HEK293T (cell line): ENCODE data around the gene SEPTIN11.

ENCODE experiments used
- CTCF ChIA-PET: fragments of 350-600 bp; formaldehyde crosslinking; extraction: SDS; loops from one replicate; lab custom pipeline; 2021; ENCODE audit warnings: antibody characterized with exemption, inconsistent platforms; lab: Yijun Ruan, JAX
- POLR2A ChIA-PET: fragments of 350-600 bp; formaldehyde crosslinking; extraction: SDS; loops from one replicate; lab custom pipeline; 2020; ENCODE audit warnings: antibody characterized with exemption, inconsistent platforms; lab: Yijun Ruan, JAX
- DNase-seq: peaks from one replicate; pipeline ENCODE4 v3.0.0; 2012; ENCODE audit warnings: mixed read lengths; ENCODE audit errors: extremely low spot score
- ARNT ChIP-seq: fragments of 450-650 bp; IDR thresholded peaks from 2 replicates; pipeline ENCODE4 v1.6.1; 2017; ENCODE audit warnings: mild to moderate bottlenecking
- BHLHE40 ChIP-seq: fragments of 450-650 bp; IDR thresholded peaks from 2 replicates; pipeline ENCODE4 v1.6.1; 2016; ENCODE audit warnings: mild to moderate bottlenecking, moderate library complexity, borderline replicate concordance
- CTBP1 ChIP-seq: fragments of 450-650 bp; IDR thresholded peaks from 2 replicates; pipeline ENCODE4 v1.6.1; 2016; ENCODE audit warnings: borderline replicate concordance
- ELF4 ChIP-seq: fragments of 450-650 bp; IDR thresholded peaks from 2 replicates; pipeline ENCODE4 v1.6.1; 2017; ENCODE audit warnings: antibody characterized with exemption
- FOXA1 ChIP-seq: fragments of 450-650 bp; IDR thresholded peaks from 2 replicates; pipeline ENCODE4 v1.6.1; 2016; ENCODE audit warnings: mild to moderate bottlenecking
- FOXK2 ChIP-seq: fragments of 450-650 bp; IDR thresholded peaks from 2 replicates; pipeline ENCODE4 v1.6.1; 2016; ENCODE audit warnings: mild to moderate bottlenecking
- FOXM1 ChIP-seq: fragments of 450-650 bp; IDR thresholded peaks from 2 replicates; pipeline ENCODE4 v1.6.1; 2017; ENCODE audit warnings: mild to moderate bottlenecking, borderline replicate concordance
- HDGF ChIP-seq: fragments of 450-650 bp; IDR thresholded peaks from 2 replicates; pipeline ENCODE4 v1.6.1; 2017; ENCODE audit warnings: antibody characterized with exemption, borderline replicate concordance
- L3MBTL2 ChIP-seq: fragments of 450-650 bp; conservative IDR thresholded peaks from 2 replicates; pipeline ENCODE4 v1.6.1; 2016; ENCODE audit warnings: mild to moderate bottlenecking
- LEF1 ChIP-seq: fragments of 450-650 bp; IDR thresholded peaks from 2 replicates; pipeline ENCODE4 v1.6.1; 2017; ENCODE audit warnings: mild to moderate bottlenecking, borderline replicate concordance
- NFRKB ChIP-seq: fragments of 450-650 bp; IDR thresholded peaks from 2 replicates; pipeline ENCODE4 v1.6.1; 2016; ENCODE audit warnings: mild to moderate bottlenecking, moderate library complexity
- SP1 ChIP-seq: fragments of 450-650 bp; IDR thresholded peaks from 2 replicates; pipeline ENCODE4 v1.6.1; 2017
- SUZ12 ChIP-seq: fragments of 450-650 bp; IDR thresholded peaks from 2 replicates; pipeline ENCODE4 v1.6.1; 2016; ENCODE audit warnings: mild to moderate bottlenecking
- TARDBP ChIP-seq: fragments of 450-650 bp; IDR thresholded peaks from 2 replicates; pipeline ENCODE4 v1.6.1; 2016
- ZNF384 ChIP-seq: fragments of 450-650 bp; IDR thresholded peaks from 2 replicates; pipeline ENCODE4 v1.6.1; 2016
- TF ChIP-seq, protein P1 (sequence below): fragments of 450-650 bp; IDR thresholded peaks from 2 replicates; pipeline ENCODE4 v1.6.1; 2016

The SEPTIN11 gene

DNA sequence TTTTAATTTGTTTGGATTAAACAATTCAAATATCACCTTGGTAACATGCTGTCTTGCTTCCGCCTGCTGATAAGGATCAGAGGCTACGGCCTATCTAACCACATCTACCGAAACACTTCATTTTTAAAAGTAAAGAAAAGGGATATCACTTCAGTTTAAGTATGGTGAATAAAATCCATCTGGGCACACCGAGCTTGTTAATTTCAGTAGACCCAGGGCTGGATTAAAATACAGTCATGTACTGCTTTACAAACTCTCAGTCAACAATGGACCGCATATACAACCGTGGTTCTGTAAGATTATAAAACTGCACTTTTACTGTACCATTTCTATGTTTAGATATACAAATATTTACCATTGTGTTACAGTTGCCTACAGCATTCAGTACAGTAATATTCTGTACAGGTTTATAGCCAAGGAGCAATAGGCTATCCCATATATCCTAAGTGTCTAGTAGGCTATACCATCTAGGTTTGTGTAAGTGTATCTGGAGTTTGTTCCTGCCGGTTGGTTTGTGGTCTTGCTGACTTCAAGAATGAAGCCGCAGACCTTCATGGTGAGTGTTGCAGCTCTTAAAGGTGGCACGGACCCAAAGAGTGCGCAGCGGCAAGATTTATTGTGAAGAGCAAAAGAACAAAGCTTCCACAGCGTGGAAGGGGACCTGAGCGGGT, 40.0 kb downstream of the SEPTIN11 start:
- TF ChIP-seq TARDBP (no peak), BHLHE40 (no peak), SUZ12 (no peak), CTBP1 (no peak), FOXA1 (no peak), ELF4 (no peak), HDGF (no peak), ARNT (no peak), FOXK2 (no peak), ZNF384 (no peak), L3MBTL2 (no peak), SP1 (no peak)
- TF ChIP-seq, protein P1, sequence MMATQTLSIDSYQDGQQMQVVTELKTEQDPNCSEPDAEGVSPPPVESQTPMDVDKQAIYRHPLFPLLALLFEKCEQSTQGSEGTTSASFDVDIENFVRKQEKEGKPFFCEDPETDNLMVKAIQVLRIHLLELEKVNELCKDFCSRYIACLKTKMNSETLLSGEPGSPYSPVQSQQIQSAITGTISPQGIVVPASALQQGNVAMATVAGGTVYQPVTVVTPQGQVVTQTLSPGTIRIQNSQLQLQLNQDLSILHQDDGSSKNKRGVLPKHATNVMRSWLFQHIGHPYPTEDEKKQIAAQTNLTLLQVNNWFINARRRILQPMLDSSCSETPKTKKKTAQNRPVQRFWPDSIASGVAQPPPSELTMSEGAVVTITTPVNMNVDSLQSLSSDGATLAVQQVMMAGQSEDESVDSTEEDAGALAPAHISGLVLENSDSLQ, result no peak
- ChIA-PET POLR2A (no interaction called here), CTCF (interaction anchor here (0.6 kb wide), 1 partner anchor 1246 kb away, joined by 3 read pairs; no protein-coding TSS in a partner anchor)
- DNase-seq, result no peak

DNA sequence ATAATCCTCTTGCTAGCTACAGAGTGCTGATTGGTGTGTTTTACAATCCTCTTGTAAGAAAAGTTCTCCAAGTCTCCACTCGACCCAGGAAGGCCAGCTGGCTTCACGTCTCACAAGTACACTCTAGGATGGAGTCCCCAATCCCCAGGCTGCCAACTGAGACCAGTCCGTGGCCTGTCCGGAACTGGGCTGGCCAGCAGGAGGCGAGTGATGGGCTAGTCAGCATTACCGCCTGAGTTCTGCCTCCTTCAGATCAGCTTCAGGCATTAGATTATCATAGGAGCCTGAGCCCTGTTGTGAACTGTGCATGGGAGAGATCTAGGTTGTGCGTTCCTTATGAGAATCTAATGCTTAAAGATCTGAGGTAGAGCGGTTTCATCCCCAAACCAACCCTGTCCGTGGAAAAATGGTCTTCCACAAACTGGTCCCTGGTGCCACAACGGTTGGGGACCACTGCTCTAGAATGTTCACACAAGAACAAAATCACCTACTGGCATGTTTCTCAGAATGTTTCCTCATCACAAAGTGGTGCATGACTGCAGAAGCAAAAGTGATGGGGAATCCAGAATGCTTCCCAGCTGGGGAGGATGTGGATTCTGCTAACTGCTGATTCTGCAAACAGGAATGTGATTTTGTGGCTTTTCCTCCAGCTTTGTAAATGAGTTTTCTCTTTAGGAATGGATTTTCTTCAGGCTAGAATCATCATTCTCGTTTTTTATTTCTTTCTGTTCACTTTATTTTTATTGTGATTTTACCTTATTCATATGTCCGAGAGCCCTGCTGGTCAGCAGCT, 40.9 kb downstream of the SEPTIN11 start:
- CTCF ChIA-PET, result no interaction called here
- DNase-seq, result no peak
- TF ChIP-seq BHLHE40 (no peak), FOXA1 (no peak), HDGF (no peak), ELF4 (no peak), LEF1 (no peak), L3MBTL2 (no peak)
- POLR2A ChIA-PET, result no interaction called here

DNA sequence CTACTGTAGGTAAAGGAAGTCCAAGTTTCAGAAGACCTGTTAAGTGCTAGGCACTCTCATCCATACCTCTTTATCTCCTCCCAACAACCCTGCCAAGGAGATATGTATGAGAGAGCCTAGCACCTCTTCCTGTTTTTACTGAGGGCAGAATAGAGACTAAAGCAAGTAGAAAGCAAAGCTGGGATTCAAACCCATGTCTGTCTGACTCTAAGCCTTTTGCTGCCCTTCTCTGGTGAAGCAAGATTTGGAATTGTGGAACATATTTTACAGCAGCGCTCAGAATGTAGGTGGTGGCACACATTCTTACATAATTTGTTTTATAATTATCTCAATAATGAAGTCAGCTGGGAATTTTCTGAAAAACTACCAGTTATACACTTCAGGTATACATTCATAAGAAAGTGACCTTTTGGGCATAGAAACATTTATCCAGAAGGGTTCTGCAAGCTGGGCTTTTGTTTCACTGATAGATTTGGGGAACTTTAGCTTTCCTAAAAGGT, 41.7 kb downstream of the SEPTIN11 start:
- CTCF ChIA-PET, result no interaction called here

DNA sequence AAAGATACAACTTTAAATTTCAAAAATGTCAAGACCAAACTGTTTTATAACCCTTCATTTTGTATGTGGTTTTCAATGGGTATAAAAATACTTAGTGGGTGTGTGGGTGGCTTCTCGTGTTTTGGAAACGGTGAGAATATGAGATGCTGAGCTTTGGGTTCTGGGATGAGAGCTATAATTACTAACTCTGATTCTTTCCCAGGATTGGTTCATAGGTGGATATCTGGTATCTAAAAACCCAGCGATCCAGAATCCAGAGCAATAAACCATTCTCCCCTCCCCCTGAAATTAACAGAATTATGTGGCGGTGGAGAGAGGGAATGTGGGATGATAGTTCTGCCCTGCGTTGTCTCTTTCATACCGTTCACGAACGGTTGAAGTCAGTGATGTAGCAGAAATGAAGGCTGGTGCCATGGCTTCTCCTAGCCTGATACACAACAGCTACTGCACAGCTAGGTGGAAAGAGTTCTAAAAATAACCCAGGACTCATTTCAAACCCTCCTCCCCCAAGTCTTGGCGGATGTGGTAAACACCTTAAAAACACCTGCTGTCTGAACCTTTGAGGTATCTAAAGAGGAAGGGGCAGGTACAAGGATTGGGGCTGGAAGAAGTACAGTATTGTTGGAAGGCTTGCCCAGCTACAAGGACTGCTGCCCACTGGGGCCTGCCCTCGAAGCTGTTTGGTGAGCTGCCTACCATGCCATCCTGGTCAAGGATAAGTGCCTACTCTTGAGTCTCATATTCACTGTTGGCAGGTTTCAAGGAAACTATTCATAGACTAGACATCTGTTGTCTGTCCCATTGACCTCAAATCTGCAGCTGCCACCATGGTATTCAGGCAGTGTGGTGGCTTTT, 44.5 kb downstream of the SEPTIN11 start:
- TF ChIP-seq FOXA1, result no peak
- TF ChIP-seq LEF1, result no peak
- TF ChIP-seq SP1, result no peak
- no peak for TF ChIP-seq SUZ12
- no peak for TF ChIP-seq ARNT
- no peak for TF ChIP-seq TARDBP
- TF ChIP-seq FOXK2, result no peak
- POLR2A ChIA-PET, result interaction anchor here (0.8 kb wide), 1 partner anchor 8 kb away, joined by 3 read pairs; no protein-coding TSS in a partner anchor
- CTCF ChIA-PET, result no interaction called here
- no peak for DNase-seq

More for the DNA sequence above, 41.7 kb downstream of the SEPTIN11 start:
- TF ChIP-seq FOXM1 (no peak), NFRKB (no peak), SUZ12 (no peak), CTBP1 (no peak), ZNF384 (no peak), LEF1 (no peak), SP1 (no peak), HDGF (no peak), L3MBTL2 (no peak), ELF4 (no peak), TARDBP (no peak), BHLHE40 (no peak), FOXK2 (no peak), FOXA1 (no peak), ARNT (no peak)
- TF ChIP-seq, protein P1, result no peak
- DNase-seq, result no peak
- POLR2A ChIA-PET, result no interaction called here

DNA sequence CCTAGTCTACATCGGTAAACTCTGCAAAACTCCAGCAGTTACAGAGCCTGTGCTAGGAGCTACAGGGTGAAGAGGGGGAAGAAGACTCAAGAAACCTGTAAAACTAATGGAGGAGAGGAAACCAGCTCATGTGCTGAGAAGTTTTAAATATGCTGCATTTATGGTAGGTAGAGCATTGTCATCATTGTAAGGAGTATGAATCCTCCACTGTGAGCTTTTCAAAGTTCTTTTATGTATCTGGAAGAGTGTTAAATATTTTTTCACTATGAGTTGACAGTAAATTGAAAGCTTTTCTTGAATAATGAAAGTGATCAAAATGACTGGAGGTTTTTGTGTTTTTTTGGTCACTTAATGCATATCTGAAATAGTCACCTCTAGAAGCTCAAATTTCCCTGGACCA, 46.2 kb downstream of the SEPTIN11 start:
- POLR2A ChIA-PET, result no interaction called here
- DNase-seq, result no peak
- no peak for TF ChIP-seq FOXA1
- TF ChIP-seq, protein P1, result no peak
- no peak for TF ChIP-seq TARDBP
- TF ChIP-seq ARNT, result no peak
- no peak for TF ChIP-seq FOXM1
- no peak for TF ChIP-seq ZNF384
- no peak for TF ChIP-seq BHLHE40
- TF ChIP-seq CTBP1, result no peak
- TF ChIP-seq SUZ12, result no peak
- no peak for TF ChIP-seq NFRKB
- TF ChIP-seq FOXK2, result no peak
- TF ChIP-seq ELF4, result no peak
- no peak for TF ChIP-seq L3MBTL2
- TF ChIP-seq HDGF, result no peak
- TF ChIP-seq LEF1, result no peak
- CTCF ChIA-PET, result interaction anchor here (0.9 kb wide), 1 partner anchor 11 kb away, joined by 3 read pairs; no protein-coding TSS in a partner anchor
